Measurements from ENCODE around the gene TSKS.
A peak's percentile ranks its signal among the peaks of the same experiment; 100 is the strongest.
"Not testable (repeated sequence)": the region's sequence is repeated elsewhere in the genome, so short reads cannot be mapped to it uniquely, and the experiment has no call there.

Gene TSKS

GRCh38 chr19:49764341-49764740 is 1.2 kb upstream of the TSKS start:
- DNase-seq = no peak

GRCh38 chr19:49761625-49762311 is 1.3 kb downstream of the TSKS start:
- no peak for DNase-seq

GRCh38 chr19:49761249-49761624 is 1.9 kb downstream of the TSKS start:
- DNase-seq = no peak

GRCh38 chr19:49758292-49758691 is 4.8 kb downstream of the TSKS start:
- no peak for DNase-seq

GRCh38 chr19:49755956-49756355 is 7.2 kb downstream of the TSKS start:
- DNase-seq = no peak

- no peak for DNase-seq
Measured at GRCh38 chr19:49752701-49753100, 10.4 kb downstream of the TSKS start.

- DNase-seq = no peak
Measured at GRCh38 chr19:49749771-49750170, 13.3 kb downstream of the TSKS start.

GRCh38 chr19:49749055-49749716 is 13.9 kb downstream of the TSKS start:
- no peak for DNase-seq

GRCh38 chr19:49746206-49746958 is 16.7 kb downstream of the TSKS start:
- peak; percentile 38 to 71 for DNase-seq

GRCh38 chr19:49744946-49745381 is 18.1 kb downstream of the TSKS start:
- DNase-seq = no peak

GRCh38 chr19:49741210-49741844 is 21.8 kb downstream of the TSKS start:
- no peak for DNase-seq

- DNase-seq = no peak
Measured at GRCh38 chr19:49739933-49740332, 23.2 kb downstream of the TSKS start.

- no peak for DNase-seq
Measured at GRCh38 chr19:49739098-49739497, 24.0 kb downstream of the TSKS start.

- DNase-seq = no peak
Measured at GRCh38 chr19:49738268-49738667, 24.8 kb downstream of the TSKS start.

GRCh38 chr19:49730166-49730565 is 32.9 kb downstream of the TSKS start:
- DNase-seq = no peak

GRCh38 chr19:49727217-49728030 is 35.7 kb downstream of the TSKS start:
- no peak for DNase-seq

GRCh38 chr19:49719420-49719819 is 43.7 kb downstream of the TSKS start:
- DNase-seq = not testable (repeated sequence)

GRCh38 chr19:49718991-49719390 is 44.1 kb downstream of the TSKS start:
- DNase-seq = no peak

GRCh38 chr19:49718511-49718910 is 44.6 kb downstream of the TSKS start:
- no peak for DNase-seq

GRCh38 chr19:49716154-49716553 is 47.0 kb downstream of the TSKS start:
- DNase-seq = no peak

- DNase-seq = no peak
Measured at GRCh38 chr19:49713236-49713845, 49.8 kb downstream of the TSKS start.

- no peak for DNase-seq
Measured at GRCh38 chr19:49712397-49712859, 50.7 kb downstream of the TSKS start.

Measured in SHP77 (cell line).